B cell (primary cell): ENCODE results near the gene HBS1L. TPM values are rescaled to one million over a fixed set of nuclear protein-coding genes. Genes with fewer than 3 reads are reported as not detected.

Experiments
- ATAC-seq: fragments of 200-7000 bp; cut with Tn5 transposase; one replicate; pipeline ENCODE4 v1.10.0; 2021; ENCODE audit warnings: low read depth, mild to moderate bottlenecking, moderate number of reproducible peaks, moderate library complexity
- CTCF ChIA-PET: fragments of 350-600 bp; sonication (Branson Sonifier 250); formaldehyde crosslinking; loops from one replicate; lab custom pipeline; 2021; ENCODE audit warnings: antibody characterized with exemption, inconsistent platforms; lab: Charles Lee
- POLR2A ChIA-PET: fragments of 350-600 bp; sonication (Branson Sonifier 250); formaldehyde crosslinking; loops from one replicate; lab custom pipeline; 2021; ENCODE audit warnings: antibody characterized with exemption; lab: Charles Lee
- DNase-seq: peaks from one replicate; pipeline ENCODE4 v3.0.0; 2013
- H2AFZ ChIP-seq: 2 replicates; pipeline ENCODE4 v1.6.1; 2012; ENCODE audit warnings: mild to moderate bottlenecking, low read depth, low read length; ENCODE audit not compliant: insufficient read depth, poor library complexity, severe bottlenecking
- H3K27ac ChIP-seq, 2 donors: 1 replicate in 1 of 2; 2 replicates in 1 of 2; pipeline ENCODE4 v1.5.1; 2012 to 2013; ENCODE audit warnings: low read length in 2 of 2, mild to moderate bottlenecking in 2 of 2, moderate library complexity in 1 of 2
- H3K27me3 ChIP-seq, 4 experiments: fragments of 200-600 bp in 1 of 4; sonication (generic) in 1 of 4; replicated peaks in 1 of 4; 1 replicate in 2 of 4; 2 replicates in 2 of 4; pipeline versions ENCODE4 v1.6.1 to v1.7.0; 2013 to 2016; ENCODE audit warnings: low read length in 3 of 4, mild to moderate bottlenecking in 2 of 4, mixed read lengths in 1 of 4, moderate library complexity in 1 of 4; ENCODE audit not compliant: insufficient read depth in 4 of 4, control insufficient read depth in 3 of 4; ENCODE audit errors: control extremely low read depth in 1 of 4
- H3K36me3 ChIP-seq, 2 experiments: replicated peaks in 1 of 2; 1 replicate in 1 of 2; 2 replicates in 1 of 2; pipeline versions ENCODE4 v1.6.1 to v1.7.1; 2013; ENCODE audit warnings: low read length in 1 of 2; ENCODE audit not compliant: insufficient read depth in 2 of 2, control insufficient read depth in 1 of 2; ENCODE audit errors: control extremely low read depth in 1 of 2, extremely low read depth in 1 of 2
- H3K4me1 ChIP-seq, 2 donors: fragments of 200-600 bp in 1 of 2; sonication (generic) in 1 of 2; 1 replicate in 1 of 2; 2 replicates in 1 of 2; pipeline versions ENCODE4 v1.5.1 to v1.6.1; 2013 to 2017; ENCODE audit warnings: low read length in 2 of 2; ENCODE audit not compliant: control insufficient read depth in 2 of 2, insufficient read depth in 2 of 2
- H3K4me2 ChIP-seq: replicated peaks from 2 replicates; pipeline ENCODE3; 2012; ENCODE audit warnings: mild to moderate bottlenecking, low read depth, low read length; ENCODE audit not compliant: poor library complexity, severe bottlenecking
- H3K4me3 ChIP-seq, 5 experiments: fragments of 200-600 bp in 1 of 5; sonication (generic) in 1 of 5; 1 replicate in 3 of 5; 2 replicates in 2 of 5; pipeline versions ENCODE4 v1.5.1 to v1.7.0; 2011 to 2016; ENCODE audit warnings: low read length in 4 of 5, mild to moderate bottlenecking in 4 of 5, low read depth in 2 of 5, control low read depth in 1 of 5, moderate library complexity in 1 of 5; ENCODE audit not compliant: insufficient read depth in 1 of 5; ENCODE audit errors: control extremely low read depth in 1 of 5, extremely low read depth in 1 of 5
- H3K79me2 ChIP-seq: fragments of 200-600 bp; sonication (generic); one replicate; pipeline ENCODE4 v1.6.0; 2016; ENCODE audit warnings: low read length; ENCODE audit not compliant: control insufficient read depth, insufficient read depth
- H3K9ac ChIP-seq: fragments of 200-600 bp; sonication (generic); 2 replicates; pipeline ENCODE4 v1.6.1; 2017; ENCODE audit warnings: mild to moderate bottlenecking, low read length, moderate library complexity
- H3K9me3 ChIP-seq, 3 donors: one replicate each; pipeline versions ENCODE4 v1.6.1 to v1.7.1; 2013; ENCODE audit warnings: low read length in 2 of 3; ENCODE audit not compliant: control insufficient read depth in 2 of 3, insufficient read depth in 1 of 3; ENCODE audit errors: control extremely low read depth in 1 of 3
- H4K20me1 ChIP-seq: 2 replicates; pipeline ENCODE4 v1.6.0; 2012; ENCODE audit warnings: mild to moderate bottlenecking, low read length; ENCODE audit not compliant: insufficient read depth, control insufficient read depth, poor library complexity, severe bottlenecking
- H3K27ac Mint-ChIP-seq: one replicate; pipeline ENCODE4 v1.8.0; 2021; ENCODE audit warnings: mixed read lengths
- H3K27me3 Mint-ChIP-seq: one replicate; pipeline ENCODE4 v1.8.0; 2021; ENCODE audit warnings: mixed read lengths
- H3K4me1 Mint-ChIP-seq: one replicate; pipeline ENCODE4 v1.8.0; 2021; ENCODE audit warnings: mixed read lengths
- H3K4me3 Mint-ChIP-seq: one replicate; pipeline ENCODE4 v1.8.0; 2021; ENCODE audit warnings: mixed read lengths
- H3K9me3 Mint-ChIP-seq: one replicate; pipeline ENCODE4 v1.8.0; 2022; ENCODE audit warnings: mixed read lengths; ENCODE audit not compliant: insufficient read depth
- EZH2 ChIP-seq: IDR thresholded peaks from 2 replicates; pipeline ENCODE4 v1.6.1; 2012; ENCODE audit warnings: borderline replicate concordance, low read depth, mild to moderate bottlenecking, moderate library complexity, low read length; ENCODE audit not compliant: insufficient read depth, poor library complexity, severe bottlenecking
- WGBS: methylation state at CpG from one replicate; pipeline ENCODE4 v1.1.5; 2013; ENCODE audit warnings: missing lambda C conversion rate; ENCODE audit not compliant: insufficient coverage; 5-methylcytosine and 5-hydroxymethylcytosine counted together
- intact Hi-C: fragments of 100-400 bp; cut with micrococcal nuclease; formaldehyde crosslinking; loops from one replicate; pipeline ENCODE4 v1.10.0; 2022
- polyA plus RNA-seq: library from polyadenylated mRNA; depleted of rRNA; stranded (reverse); fragments of >200 nt; gene quantifications from 2 replicates; pipeline ENCODE4 v1.2.3, GENCODE V29; 2012
- total RNA-seq, 2 donors: library from RNA; stranded (reverse); fragments of 120-200 nt in 1 of 2; gene quantifications; 1 replicate in 1 of 2; 2 replicates in 1 of 2; pipeline versions ENCODE4 v1.2.3 to v1.2.4, GENCODE V29; 2013 to 2022
- TF ChIP-seq, protein P1 (sequence below): fragments of 200-600 bp; IDR thresholded peaks from one replicate; pipeline ENCODE4 v1.8.0; 2022; ENCODE audit warnings: antibody characterized with exemption, mild to moderate bottlenecking

Gene HBS1L
- total and polyA plus RNA-seq, 2 donors (not counting 1 experiment from before 2014, with no cell fraction given), result 10.3 to 58.2 TPM

DNA sequence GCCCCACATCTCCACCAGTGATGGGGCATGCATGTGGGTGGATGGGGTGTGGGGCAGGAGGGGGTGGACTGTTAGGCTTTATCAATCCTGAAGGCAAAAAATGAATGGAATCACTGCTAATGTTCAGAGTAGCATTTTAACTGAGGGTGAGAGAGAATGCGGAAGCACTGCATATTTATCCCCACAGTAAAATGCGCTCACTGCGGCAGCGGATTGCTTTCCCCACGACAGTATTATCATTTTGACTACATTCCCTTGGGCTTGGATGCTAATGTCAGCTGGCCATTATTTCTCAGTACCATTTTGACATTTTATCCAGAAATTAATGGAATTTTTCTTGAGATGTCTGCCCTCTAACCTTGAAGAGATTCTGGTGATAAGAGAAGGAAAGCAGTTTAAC, 118.1 kb downstream of the HBS1L start:
- H3K27ac ChIP-seq, result no peak overlapping the region
- H3K27me3 Mint-ChIP-seq, result no peaks in the 10 kb centered on the region
- no peaks in the 10 kb centered on the region for H4K20me1 ChIP-seq
- DNase-seq, result no peak
- ChIA-PET CTCF (no interaction called here), POLR2A (no interaction called here)
- H3K4me3 Mint-ChIP-seq, result no peak overlapping the region
- WGBS, result 95% methylated on average over 4 of the region's 5 CpGs
- TF ChIP-seq, protein P1, sequence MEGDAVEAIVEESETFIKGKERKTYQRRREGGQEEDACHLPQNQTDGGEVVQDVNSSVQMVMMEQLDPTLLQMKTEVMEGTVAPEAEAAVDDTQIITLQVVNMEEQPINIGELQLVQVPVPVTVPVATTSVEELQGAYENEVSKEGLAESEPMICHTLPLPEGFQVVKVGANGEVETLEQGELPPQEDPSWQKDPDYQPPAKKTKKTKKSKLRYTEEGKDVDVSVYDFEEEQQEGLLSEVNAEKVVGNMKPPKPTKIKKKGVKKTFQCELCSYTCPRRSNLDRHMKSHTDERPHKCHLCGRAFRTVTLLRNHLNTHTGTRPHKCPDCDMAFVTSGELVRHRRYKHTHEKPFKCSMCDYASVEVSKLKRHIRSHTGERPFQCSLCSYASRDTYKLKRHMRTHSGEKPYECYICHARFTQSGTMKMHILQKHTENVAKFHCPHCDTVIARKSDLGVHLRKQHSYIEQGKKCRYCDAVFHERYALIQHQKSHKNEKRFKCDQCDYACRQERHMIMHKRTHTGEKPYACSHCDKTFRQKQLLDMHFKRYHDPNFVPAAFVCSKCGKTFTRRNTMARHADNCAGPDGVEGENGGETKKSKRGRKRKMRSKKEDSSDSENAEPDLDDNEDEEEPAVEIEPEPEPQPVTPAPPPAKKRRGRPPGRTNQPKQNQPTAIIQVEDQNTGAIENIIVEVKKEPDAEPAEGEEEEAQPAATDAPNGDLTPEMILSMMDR, result no peak
- no peak for TF ChIP-seq EZH2
- no peaks in the 10 kb centered on the region for H3K36me3 ChIP-seq
- H3K27ac Mint-ChIP-seq, result no peak overlapping the region
- intact Hi-C loops, result no loop called here
- ATAC-seq, result no peak
- H3K9me3 Mint-ChIP-seq, result no peaks in the 10 kb centered on the region
- H3K4me2 ChIP-seq, result no peak overlapping the region
- no peaks in the 10 kb centered on the region for H3K4me1 Mint-ChIP-seq
- H3K4me3 ChIP-seq, result no peak overlapping the region
- no peaks in the 10 kb centered on the region for H3K27me3 ChIP-seq
- H3K9me3 ChIP-seq, result no peaks in the 10 kb centered on the region
- peaks cover 5 to 6% of the 10 kb centered on the region in 2 donors for H3K4me1 ChIP-seq
- H2AFZ ChIP-seq, result no peak overlapping the region
- no peaks in the 10 kb centered on the region for H3K79me2 ChIP-seq
- H3K9ac ChIP-seq, result no peak overlapping the region

- no peak overlapping the region for H3K9ac ChIP-seq
- no peaks in the 10 kb centered on the region for H4K20me1 ChIP-seq
- peaks cover 5 to 6% of the 10 kb centered on the region in 2 donors for H3K4me1 ChIP-seq
- 100% methylated on average over 3 of the region's 5 CpGs for WGBS
- no peak overlapping the region for H2AFZ ChIP-seq
- H3K4me3 ChIP-seq, result no peak overlapping the region
- POLR2A ChIA-PET, result no interaction called here
- DNase-seq (no peak), ATAC-seq (no peak)
- Mint-ChIP-seq H3K9me3 (no peaks in the 10 kb centered on the region), H3K27ac (no peak overlapping the region), H3K4me1 (no peaks in the 10 kb centered on the region), H3K4me3 (no peak overlapping the region), H3K27me3 (no peaks in the 10 kb centered on the region)
- no peak overlapping the region for H3K4me2 ChIP-seq
- no peaks in the 10 kb centered on the region for H3K27me3 ChIP-seq
- no peaks in the 10 kb centered on the region for H3K79me2 ChIP-seq
- CTCF ChIA-PET, result no interaction called here
- H3K9me3 ChIP-seq, result no peaks in the 10 kb centered on the region
- no peaks in the 10 kb centered on the region for H3K36me3 ChIP-seq
- TF ChIP-seq EZH2, result no peak
- TF ChIP-seq, protein P1, result no peak
- no peak overlapping the region for H3K27ac ChIP-seq
- intact Hi-C loops, result no loop called here
Measured at GRCh38 chr6:134934793-134935485, 119.7 kb downstream of the HBS1L start.
